OCI-LY1 (cell line): ENCODE data around the gene CGREF1.

Experiments
- CTCF ChIP-seq: fragments of 200-600 bp; sonication (generic), shearing (Covaris generic); IDR thresholded peaks from 2 replicates; pipeline ENCODE4 v1.5.1; 2017; ENCODE audit warnings: mild to moderate bottlenecking, antibody characterized with exemption, low read length, moderate library complexity, mixed read lengths
- EZH2 ChIP-seq: fragments of 200-600 bp; sonication (generic), shearing (Covaris generic); IDR thresholded peaks from 2 replicates; pipeline ENCODE4 v1.8.0; 2017; ENCODE audit warnings: borderline replicate concordance, mixed run types, mild to moderate bottlenecking, antibody characterized with exemption, low read length, moderate library complexity, mixed read lengths

- TF ChIP-seq CTCF = no peak
- no peak for TF ChIP-seq EZH2
Measured at GRCh38 chr2:27136751-27137150, 17.8 kb upstream of the CGREF1 start.
